RWPE2 (cell line): ENCODE measurements around the gene MTR.

Experiments used
- ATAC-seq: fragments of 200-7000 bp; cut with Tn5 transposase; 3 replicates; pipeline ENCODE4 v1.9.1; 2021; ENCODE audit warnings: low read depth
- DNase-seq: peaks from one replicate; pipeline ENCODE4 v3.0.0-alpha.2; 2020; ENCODE audit warnings: low spot score
- H3K27ac ChIP-seq: fragments of 450-650 bp; 2 replicates; pipeline ENCODE4 v1.5.1; 2017; ENCODE audit warnings: mild to moderate bottlenecking; ENCODE audit not compliant: poor library complexity, severe bottlenecking
- H3K27me3 ChIP-seq: fragments of 250-450 bp; sonication (Bioruptor Pico); 2 replicates; pipeline ENCODE4 v1.5.1; 2021; ENCODE audit warnings: mild to moderate bottlenecking, moderate library complexity; ENCODE audit not compliant: insufficient read depth, poor library complexity, severe bottlenecking
- H3K36me3 ChIP-seq: fragments of 250-450 bp; sonication (Bioruptor Pico); 2 replicates; pipeline ENCODE4 v1.5.1; 2020; ENCODE audit warnings: low read depth, mild to moderate bottlenecking, moderate library complexity
- H3K4me1 ChIP-seq: fragments of 250-450 bp; sonication (Bioruptor Pico); 2 replicates; pipeline ENCODE4 v1.5.1; 2021; ENCODE audit warnings: mild to moderate bottlenecking, moderate library complexity; ENCODE audit not compliant: insufficient read depth, poor library complexity, severe bottlenecking
- H3K4me3 ChIP-seq: fragments of 250-450 bp; sonication (Bioruptor Pico); 2 replicates; pipeline ENCODE4 v1.5.1; 2021; ENCODE audit warnings: mild to moderate bottlenecking, moderate library complexity; ENCODE audit not compliant: severe bottlenecking
- H3K9me3 ChIP-seq: fragments of 250-450 bp; sonication (Bioruptor Pico); 2 replicates; pipeline ENCODE4 v1.5.1; 2021; ENCODE audit warnings: mild to moderate bottlenecking, moderate library complexity; ENCODE audit not compliant: severe bottlenecking
- CTCF ChIP-seq: fragments of 450-650 bp; IDR thresholded peaks from one replicate; pipeline ENCODE4 v1.5.1; 2017; ENCODE audit warnings: mild to moderate bottlenecking, moderate library complexity; ENCODE audit not compliant: poor library complexity, severe bottlenecking

MTR gene

GRCh38 chr1:236750928-236751327 is 44.2 kb upstream of the MTR start:
- Histone ChIP-seq H3K27me3 (no peaks in the 10 kb centered on the region), H3K36me3 (no peaks in the 10 kb centered on the region), H3K9me3 (no peaks in the 10 kb centered on the region), H3K4me1 (no peaks in the 10 kb centered on the region), H3K27ac (no peak overlapping the region), H3K4me3 (no peak overlapping the region)
- TF ChIP-seq CTCF, result no peak
- DNase-seq (no peak), ATAC-seq (no peak)

- no peak overlapping the region for H3K4me3 ChIP-seq
- ATAC-seq (no peak), DNase-seq (no peak)
- H3K36me3 ChIP-seq, result no peaks in the 10 kb centered on the region
- no peaks in the 10 kb centered on the region for H3K27me3 ChIP-seq
- no peak overlapping the region for H3K27ac ChIP-seq
- no peak for TF ChIP-seq CTCF
- no peaks in the 10 kb centered on the region for H3K4me1 ChIP-seq
- H3K9me3 ChIP-seq, result no peaks in the 10 kb centered on the region
Measured at GRCh38 chr1:236751385-236751784, 43.7 kb upstream of the MTR start.

- Histone ChIP-seq H3K27ac (no peak overlapping the region), H3K4me3 (no peak overlapping the region), H3K27me3 (no peaks in the 10 kb centered on the region), H3K4me1 (no peaks in the 10 kb centered on the region), H3K36me3 (no peaks in the 10 kb centered on the region), H3K9me3 (no peaks in the 10 kb centered on the region)
- no peak for TF ChIP-seq CTCF
- ATAC-seq (no peak), DNase-seq (no peak)
Measured at GRCh38 chr1:236751935-236752334, 43.2 kb upstream of the MTR start.

GRCh38 chr1:236753516-236753915 is 41.6 kb upstream of the MTR start:
- TF ChIP-seq CTCF, result no peak
- Histone ChIP-seq H3K4me1 (no peaks in the 10 kb centered on the region), H3K9me3 (no peaks in the 10 kb centered on the region), H3K27me3 (no peaks in the 10 kb centered on the region), H3K36me3 (no peaks in the 10 kb centered on the region), H3K4me3 (no peak overlapping the region), H3K27ac (no peak overlapping the region)
- no peak for DNase-seq
- peak; percentile 36; the same call in 1 of the 3 replicates for ATAC-seq

GRCh38 chr1:236753964-236754363 is 41.1 kb upstream of the MTR start:
- no peak overlapping the region for H3K4me3 ChIP-seq
- no peaks in the 10 kb centered on the region for H3K36me3 ChIP-seq
- no peak overlapping the region for H3K27ac ChIP-seq
- H3K27me3 ChIP-seq, result no peaks in the 10 kb centered on the region
- ATAC-seq (no peak), DNase-seq (no peak)
- H3K4me1 ChIP-seq, result no peaks in the 10 kb centered on the region
- H3K9me3 ChIP-seq, result no peaks in the 10 kb centered on the region
- no peak for TF ChIP-seq CTCF
